HG03039 (cell line): ENCODE results near the gene CD34.
"Not testable (repeated sequence)": the region's sequence is repeated elsewhere in the genome, so short reads cannot be mapped to it uniquely, and the experiment has no call there.

Source experiments
- ATAC-seq: cut with Tn5 transposase; IDR thresholded peaks from one replicate; pipeline ENCODE4 v1.9.1; 2021; ENCODE audit warnings: mild to moderate bottlenecking, moderate library complexity; ENCODE audit not compliant: unreplicated experiment

The CD34 gene

DNA sequence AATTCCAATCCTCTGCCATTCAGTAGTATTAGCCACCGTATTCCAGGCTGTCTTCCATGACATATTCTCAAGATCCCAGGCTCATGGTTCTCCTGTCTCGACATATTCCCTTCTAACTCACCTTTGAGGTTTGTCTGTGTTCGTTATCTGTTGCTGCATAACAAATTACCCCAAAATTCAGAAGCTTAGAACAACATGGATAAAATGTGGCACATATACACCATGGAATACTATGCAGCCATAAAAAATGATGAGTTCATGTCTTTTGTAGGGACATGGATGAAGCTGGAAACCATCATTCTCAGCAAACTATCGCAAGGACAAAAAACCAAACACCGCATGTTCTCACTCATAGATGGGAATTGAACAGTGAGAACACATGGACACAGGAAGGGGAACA is 33.0 kb downstream of the CD34 start:
- ATAC-seq = not testable (repeated sequence)

DNA sequence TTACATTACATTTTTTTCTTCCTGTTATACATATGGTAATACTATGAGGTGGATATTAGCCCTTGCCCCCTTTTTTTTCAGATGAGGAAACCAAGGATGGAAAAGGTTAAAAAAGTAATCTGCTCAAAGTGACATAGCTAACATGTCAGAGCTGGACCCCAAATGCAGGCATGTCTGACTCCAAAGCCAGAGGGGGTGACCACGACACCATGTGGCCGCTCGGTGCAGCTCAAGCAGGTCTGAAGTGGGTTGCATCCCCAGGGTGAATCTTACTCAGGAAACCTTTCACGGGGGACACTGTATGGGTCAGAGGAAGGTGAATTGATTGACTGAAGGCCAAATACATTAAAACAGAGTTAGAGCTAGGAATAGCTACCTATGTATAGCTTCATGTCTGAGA is 34.8 kb downstream of the CD34 start:
- no peak for ATAC-seq

DNA sequence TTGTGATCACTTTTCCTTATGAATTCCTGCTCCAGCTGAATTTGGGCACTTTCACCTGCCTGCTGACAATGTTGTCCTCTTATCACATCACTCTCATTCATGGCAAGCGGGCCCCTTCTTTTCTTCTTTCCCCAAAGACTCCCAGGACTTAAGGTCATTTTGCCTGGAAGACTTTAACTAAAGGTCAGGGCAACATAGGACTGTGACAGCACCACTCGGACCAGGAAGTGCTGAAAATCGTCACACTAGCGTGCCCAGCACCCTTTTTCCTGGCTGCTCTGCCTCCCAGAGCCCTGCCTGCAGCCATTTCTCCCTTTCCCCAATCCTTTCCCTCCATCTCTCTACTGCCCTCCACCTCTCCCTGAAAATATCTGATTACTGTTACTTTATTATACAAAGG is 35.4 kb downstream of the CD34 start:
- no peak for ATAC-seq

DNA sequence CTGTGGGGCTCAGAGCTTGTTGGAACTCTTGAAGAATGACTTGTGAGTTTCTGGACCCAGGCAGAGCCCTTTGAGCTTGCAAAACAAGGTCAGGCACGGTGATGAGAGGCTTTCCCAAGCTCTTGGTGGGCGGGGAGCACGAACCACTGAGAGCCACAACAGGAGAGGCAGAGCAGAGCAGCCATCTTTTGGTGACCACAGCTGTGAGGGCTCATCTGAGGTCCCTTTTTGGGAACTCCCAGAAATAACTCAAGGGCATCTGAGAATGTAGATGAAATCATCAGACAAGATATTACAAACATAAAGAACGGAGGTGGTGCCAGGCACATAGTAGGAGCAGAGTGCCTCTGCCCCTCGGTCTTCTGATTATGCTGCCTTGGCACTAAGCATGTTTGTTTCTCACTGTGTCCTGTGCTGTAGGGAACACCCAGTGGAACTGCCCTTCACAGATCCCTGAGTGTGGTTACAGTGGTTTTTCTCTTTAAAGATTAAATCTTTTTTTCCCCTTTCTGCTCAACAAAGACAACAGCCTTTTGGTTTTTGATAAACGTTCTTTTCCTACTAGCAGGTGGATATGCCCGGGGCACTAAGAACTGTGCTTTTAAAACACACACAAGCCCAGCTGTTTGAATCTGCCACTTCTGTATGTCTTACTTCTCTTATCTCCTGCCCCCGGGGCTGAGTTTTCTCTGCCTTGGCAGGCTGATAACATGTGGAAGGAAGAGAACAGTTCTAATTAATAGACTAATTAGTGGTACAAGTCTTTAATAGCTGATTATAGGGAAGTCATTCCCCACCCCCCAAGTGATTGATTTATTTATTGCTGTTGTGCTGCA is 37.7 kb downstream of the CD34 start:
- no peak for ATAC-seq

DNA sequence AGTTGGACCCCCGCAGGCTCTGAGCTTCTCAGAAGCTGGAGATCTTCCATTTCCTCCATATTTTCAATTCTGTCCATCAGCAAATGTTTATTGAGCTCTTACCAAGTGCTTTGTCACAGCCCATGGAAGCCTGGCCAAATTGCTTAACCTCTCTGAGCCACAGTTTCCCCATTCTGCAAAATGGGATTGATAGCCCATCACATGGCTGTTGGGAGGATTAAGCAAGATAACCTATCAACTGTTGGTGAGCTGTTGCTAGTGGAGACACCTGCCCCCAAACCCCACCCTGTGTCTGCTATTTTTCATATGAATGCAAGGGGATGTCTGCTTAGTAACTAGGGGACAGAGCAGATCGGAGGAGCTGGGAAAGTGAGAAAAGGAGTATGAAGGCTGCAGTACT is 38.3 kb downstream of the CD34 start:
- ATAC-seq = no peak

DNA sequence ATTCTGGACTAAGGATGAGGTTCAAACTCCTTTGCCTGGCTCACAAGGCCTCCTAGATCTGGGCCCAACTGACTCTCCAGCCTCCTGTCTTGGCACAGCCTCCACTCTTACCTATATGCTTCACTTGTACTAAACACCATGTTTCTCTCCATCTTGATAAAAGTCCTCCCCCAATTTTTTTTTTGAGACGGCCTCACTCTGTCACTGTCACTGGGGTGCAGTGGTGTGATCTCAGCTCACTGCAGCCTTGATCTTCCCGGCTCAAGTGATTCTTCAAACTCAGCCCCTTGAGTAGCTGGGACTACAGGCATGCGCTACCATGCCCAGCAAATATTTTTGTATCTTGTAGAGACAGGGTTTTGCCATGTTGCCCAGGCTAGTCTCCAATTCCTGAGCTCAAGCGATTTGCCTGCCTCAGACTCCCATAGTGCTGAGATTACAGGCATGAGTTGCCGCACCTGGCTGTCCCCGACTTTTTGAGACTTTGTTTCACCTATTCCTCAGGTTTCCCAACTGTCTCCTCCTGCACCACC is 39.7 kb downstream of the CD34 start:
- no peak for ATAC-seq

DNA sequence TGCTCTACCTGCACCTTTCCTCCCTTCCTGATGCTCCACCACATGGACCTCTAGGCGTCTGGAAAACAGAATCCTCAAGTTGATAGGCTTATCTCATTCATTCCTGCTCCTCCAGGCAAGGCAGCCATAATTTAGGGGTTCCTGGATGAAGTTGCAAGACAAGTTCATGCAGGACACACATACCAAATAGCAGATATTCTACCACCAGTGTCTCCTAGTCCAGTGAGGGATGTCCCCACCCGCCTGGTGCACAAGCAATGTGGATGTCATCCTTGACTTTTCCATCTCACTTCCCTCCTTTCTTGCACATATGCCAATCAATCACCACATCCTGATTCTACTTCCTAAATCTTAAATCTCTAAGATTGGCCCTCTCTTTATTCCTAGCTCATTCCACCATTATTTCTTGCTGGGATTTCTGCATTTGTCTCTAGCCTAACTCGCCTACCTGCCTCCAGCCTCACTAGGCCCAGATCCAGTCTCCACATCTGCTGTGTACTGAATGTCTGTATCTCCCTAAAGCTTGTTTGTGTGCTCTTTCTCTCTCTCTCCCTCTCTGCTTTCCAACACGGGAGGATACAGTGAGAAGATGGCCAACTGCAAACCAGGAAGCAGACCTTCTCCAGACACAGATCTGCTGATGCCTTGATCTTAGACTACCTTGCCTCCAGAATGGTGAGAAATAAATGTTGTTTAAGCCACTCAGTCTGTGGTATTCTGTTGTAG is 40.5 kb downstream of the CD34 start:
- ATAC-seq = no peak

DNA sequence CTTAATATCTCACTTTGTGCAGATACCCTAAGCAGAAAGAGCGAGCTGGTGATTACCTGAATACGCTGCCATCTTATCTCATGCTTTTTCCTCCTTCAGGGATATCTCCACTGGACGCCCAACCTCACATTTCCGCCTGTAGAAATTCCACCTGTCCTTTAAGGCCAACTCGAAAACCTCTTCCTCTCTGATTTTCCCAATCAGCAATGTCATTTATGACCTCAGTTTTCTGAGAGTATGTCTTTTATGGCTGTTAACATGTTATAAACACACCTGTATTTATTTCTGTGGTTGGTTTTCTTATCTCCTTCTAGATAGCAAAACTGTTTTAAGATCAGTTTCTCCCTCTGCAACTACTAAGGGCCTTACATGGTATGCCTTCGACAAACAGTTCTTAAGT is 41.1 kb downstream of the CD34 start:
- no peak for ATAC-seq

DNA sequence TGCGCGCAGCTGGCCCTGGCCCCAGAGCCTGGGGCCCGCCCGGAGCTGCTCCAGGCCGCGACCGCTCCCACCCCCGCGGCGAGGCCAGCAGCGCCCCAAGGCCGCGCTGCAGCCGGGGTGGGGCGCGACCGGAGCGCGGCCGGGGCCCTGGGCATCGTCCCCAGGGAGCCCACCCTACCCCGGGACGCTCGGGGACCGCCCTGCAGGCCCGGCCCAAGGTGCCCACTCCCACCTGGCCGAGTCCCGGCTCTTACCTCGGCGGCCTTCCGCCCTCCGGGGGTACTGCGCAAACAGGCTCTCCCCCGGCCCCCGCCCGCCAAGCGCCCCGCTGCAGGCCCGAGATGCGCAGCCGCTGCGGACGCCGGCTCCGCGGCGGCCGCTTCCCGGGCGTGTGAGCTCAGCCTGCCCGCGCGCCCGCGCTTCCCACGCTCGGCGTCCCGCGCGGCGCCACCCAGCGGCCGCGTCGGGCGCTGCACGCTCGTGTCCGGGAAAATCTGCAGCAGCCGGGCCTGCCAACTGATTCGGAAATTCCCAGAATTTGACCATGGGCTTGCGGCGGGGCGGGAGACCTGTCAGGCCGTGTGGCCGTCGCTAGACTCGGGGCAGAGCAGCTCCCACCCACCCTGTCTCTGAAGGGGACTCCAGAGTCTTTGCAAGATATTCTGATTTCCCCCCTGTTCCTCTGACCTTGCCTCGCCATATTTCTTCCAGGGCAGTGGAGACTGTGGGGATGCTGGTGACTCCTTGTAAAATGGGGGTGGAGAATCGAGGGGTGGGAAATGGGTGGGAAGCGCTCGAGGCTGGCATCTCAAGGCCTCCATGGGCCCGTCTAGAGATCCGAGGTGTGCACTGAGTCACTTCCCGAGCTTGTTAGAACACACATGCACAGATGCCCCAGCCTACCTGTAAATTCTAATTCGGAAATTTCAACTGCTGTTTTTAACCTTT is 41.9 kb downstream of the CD34 start:
- peak; percentile 43 for ATAC-seq

DNA sequence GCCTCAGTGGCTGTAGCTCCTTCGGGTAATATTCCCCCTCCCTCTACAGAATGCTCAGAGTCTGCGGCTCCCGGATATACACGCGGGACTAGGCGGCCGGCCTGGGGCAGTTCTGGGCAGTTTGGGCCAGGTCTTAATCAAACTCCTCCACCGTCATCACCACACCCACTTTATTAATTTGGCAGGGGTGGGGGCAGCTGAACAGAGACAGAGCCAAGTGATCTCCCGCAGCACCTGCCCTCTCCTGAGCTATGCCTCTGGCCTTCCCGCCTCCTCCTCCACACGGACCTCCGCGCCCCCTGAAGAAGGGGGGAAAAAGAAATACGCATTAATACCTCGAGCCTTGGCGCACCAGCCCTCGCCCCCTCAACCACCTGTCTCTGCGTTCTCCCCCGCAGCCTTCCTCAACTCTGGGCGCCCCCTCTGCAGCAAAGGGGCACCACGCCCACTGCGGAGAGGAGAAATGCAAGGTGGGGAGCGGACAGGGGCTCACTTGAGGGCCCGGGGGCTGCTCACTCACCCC is 42.6 kb downstream of the CD34 start:
- ATAC-seq = no peak

DNA sequence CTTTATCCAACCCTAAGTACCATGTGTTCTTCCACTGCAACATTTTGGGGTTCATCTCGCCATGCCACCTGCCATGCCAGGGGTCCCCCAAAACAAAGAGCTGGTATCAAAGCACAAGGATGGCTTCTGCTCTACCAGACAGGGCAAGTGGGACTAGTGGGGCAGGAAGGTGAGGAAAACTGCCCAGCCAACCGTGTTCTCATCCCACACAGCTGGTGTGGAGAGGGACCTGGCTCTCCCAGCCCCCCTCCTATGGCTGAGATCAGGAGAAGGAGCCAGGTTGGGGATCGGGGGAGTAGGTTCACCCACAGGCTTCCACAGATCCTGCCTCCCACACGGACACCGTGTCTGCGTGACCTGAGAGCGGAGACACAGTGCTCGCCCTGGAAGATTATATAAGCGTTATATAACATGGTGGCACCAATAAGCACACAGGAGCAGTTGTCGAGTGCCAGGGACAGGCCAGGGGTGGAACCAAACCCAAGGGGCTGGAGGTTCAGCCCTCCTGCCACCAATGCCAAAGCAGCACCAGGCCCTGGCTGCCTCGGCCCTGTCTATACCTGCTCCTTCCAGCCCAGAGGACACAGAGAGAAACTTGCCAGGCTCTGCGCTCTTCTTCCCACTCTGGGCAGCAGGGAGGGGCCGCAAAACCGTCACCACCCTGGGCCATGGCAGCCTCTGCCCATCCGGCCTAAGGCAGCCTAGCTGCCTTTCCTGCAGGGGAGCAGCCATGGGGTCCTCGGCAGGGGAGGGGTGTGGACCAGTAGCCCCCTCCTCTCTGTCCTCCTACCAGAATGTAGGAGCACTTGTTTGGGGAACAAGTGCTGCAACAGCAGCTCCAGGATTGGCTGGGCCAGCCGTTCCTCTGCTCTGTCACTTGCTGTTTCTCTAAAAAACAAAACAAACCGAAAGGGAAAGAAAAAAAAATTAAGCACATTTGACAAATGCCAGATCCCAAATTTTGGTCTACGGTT is 43.5 kb downstream of the CD34 start:
- no peak for ATAC-seq

DNA sequence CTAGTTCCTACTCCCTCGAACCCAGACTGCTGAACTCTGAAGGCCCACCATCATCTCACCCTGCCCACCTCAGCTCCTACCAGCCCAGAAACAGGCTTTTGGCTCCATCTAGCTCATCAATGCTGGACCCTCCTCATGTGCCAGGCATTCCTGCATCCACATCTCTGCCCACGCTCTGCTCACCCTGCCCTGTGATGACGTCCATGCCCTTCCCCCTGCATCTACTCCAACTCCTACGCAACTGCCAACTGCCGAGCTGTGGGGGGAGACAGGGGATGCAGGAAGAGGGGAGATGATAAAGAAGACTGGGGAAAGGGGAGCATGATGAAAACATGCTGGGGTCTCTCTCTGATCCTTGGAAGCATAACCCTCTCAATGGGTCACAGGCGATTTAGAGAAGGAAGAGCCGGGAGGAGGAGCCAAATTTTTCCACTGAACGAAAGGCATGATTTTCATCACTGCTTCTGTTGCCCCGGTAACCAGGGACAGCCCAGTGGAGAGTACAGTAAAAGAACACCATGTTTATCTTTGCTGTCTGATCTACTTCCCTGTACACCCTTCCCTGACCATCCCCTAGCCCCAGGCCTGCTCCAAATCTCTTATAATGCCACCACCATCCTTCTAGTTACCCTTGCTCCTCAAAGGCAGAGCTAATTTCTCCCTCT is 44.3 kb downstream of the CD34 start:
- ATAC-seq = no peak

DNA sequence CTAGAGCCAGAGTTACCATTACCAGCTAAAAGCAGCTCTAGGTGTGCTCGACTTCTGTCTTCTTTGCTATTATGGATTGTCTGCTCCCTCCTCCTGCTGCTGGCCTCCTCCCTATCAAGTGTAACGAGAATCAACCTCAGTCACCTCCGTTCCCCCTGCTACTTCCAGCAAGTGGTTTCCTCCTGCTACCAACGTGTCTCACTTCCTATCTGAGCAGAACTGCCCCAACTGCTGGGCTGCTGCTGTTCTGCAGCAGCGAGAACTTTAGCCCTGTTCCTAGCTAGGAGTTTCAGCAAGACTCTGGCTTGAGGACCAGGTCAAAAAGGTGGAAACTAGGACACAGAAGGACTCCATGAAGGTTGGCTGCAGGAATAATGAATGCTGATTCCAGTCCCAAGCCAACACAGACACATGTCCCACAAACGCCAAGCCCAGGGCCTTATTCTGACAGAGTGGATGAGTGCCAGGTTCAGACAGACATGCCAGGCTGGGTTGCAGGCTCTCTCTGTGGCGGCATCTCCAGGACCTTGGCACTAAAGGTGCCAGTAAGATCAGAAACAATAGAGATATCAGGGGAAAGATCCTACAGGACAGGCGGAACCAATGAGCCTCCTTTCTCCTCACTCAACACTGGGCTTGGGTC is 46.9 kb downstream of the CD34 start:
- ATAC-seq = no peak

DNA sequence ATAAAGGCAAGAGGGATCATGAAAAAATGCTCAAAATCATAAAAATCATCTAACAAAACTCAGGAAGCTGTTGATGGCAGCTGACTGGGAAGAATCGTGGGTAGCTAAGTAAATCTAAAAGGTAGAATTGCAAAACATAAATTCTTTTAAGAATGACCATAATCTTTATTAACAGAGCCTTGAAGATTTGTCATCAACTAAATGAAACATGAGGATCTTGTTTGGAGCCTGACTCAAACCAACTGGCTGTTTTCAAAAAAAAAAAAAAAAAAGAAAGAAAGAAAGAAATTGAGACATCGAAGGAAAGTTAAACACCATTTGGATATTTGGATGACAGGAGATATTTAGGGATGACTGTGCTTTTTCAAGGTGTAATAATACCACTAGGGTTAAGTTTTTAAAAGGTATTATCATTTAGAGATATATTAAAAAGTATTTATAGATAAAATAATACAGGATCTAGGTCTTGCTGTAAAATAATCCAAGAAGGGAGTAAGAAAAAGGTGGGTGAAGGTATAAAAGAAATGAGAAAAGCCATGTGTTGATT is 48.6 kb downstream of the CD34 start:
- no peak for ATAC-seq

DNA sequence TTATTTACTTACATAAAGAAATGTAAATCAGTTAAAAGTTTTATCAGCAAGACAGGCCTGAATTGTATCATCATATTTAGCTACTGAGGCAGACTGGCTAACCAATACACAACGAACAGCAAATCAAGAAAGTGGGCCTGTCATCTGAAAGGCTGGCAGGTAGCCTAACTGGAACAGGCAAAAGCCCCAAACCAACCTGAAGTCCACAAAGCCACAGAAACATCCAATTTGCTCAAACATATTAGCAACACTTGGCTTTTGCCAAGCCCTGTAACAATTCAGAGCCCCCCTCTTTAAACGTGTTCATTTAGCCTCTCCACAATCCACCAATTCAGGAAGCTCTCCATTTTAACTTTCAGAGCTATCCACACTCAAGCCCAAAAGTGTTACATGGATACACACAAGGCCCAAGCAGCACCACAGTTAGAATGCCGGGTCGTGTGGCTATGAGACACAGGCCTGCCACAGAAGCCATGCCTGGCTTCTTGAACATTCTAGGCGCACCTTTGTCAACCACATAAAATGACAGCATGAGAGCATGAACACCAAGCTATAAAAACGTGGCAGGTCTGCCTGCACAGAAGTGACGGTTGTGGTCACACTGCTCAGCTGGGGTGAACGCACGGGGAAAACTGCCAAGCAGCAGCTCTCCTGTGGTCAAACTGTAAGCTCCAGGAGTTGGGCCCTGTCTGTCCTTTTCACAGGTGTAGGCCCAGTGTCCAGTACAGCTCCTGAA is 49.3 kb downstream of the CD34 start:
- ATAC-seq = no peak

DNA sequence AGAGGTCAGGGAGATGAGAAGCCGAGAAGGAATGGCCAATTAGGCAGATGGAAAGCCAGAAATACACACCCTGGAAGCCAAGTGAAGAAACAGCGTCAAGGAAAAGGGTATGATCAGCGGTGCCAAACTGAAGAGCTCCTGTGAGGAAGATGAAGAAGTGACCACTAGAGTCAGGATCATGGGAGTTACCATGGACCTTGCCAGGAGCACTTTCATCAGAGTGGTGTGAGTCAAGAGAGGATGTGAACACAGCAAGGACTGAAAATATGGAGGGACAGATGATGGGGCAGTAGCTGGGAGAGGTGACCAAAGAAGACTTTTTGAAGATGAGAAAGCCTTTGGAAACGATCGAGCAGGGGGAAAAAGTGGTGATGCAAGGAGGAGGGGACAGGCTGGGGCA is 50.4 kb downstream of the CD34 start:
- ATAC-seq = no peak

DNA sequence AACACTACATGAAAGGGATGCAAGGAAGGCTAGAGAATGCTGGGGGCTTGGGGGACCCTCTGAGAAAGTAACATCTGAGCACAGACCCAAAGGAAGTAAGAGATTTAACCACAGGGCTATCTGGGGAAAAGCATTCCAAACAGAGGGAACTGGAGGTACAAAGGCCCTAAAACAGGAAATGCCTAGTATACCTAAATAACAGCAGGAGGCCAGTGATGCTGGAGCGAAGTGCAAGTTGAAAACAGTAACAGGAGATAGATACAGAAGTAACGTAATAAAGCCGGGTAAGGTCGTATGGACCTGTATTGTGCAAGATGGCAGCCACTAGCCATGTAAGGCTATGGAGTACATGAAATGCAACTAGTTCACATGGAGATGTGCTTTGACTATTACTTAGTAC is 52.1 kb downstream of the CD34 start:
- no peak for ATAC-seq

DNA sequence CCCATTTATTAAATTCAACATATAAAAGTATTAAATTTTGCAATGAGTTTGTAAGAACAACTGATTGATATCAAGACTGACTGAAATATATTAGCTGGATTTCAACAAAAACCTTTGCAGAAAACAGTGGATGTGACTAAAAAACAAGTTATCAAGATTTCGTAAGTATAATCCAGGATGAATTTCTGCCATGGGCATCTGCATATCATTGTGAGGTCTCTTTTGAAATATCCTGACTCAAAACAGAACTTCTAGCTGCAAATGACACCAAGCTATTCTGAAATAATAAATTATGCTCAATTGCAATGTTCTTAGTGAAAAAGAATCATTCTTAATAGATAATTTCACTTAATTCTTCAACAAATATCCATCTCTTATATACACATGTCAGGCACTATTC is 52.6 kb downstream of the CD34 start:
- ATAC-seq = no peak
